K562 (cell line): Measurements from ENCODE around the gene NPR1. TPM values are rescaled to one million over a fixed set of nuclear protein-coding genes. Genes with fewer than 3 reads are reported as not detected.

ENCODE experiments used
- ATAC-seq: fragments of 200-7000 bp; cut with Tn5 transposase; 3 replicates; pipeline ENCODE4 v1.9.1; 2020; ENCODE audit warnings: moderate library complexity
- BruUV-seq: library from RNA; stranded (reverse); fragments of 400-500 nt; replicated peaks from 2 replicates; lab custom pipeline; 2021; lab: Mats Ljungman, UMichigan
- CTCF ChIA-PET: fragments of 300-600 bp; formaldehyde crosslinking; extraction: SDS; loops from one replicate; lab custom pipeline; 2021; ENCODE audit warnings: low intra/inter-chr PET ratio; lab: Yijun Ruan, JAX
- POLR2A ChIA-PET: fragments of 300-600, 350-650 bp; sonication (Branson Sonifier 250); formaldehyde crosslinking; extraction: SDS; loops from one replicate; lab custom pipeline; 2021; ENCODE audit warnings: antibody characterized with exemption, inconsistent platforms; lab: Yijun Ruan, JAX
- DNase-seq, 4 experiments: peaks; one replicate each; pipeline versions ENCODE4 v3.0.0 to v3.0.0-alpha.2; 2011 to 2018; ENCODE audit warnings: low spot score in 3 of 4, mixed read lengths in 3 of 4; ENCODE audit errors: extremely low read depth in 1 of 4
- FAIRE-seq: peaks from 2 replicates; lab custom pipeline; 2011; peaks lifted over from hg19 to GRCh38; lab: Jason Lieb, UNC
- H2AFZ ChIP-seq: 2 replicates; pipeline ENCODE4 v1.6.0; 2011; ENCODE audit warnings: low read depth, low read length, control low read depth, inconsistent platforms
- H3K27ac ChIP-seq: fragments of 200-600 bp; 3 replicates; pipeline ENCODE4 v1.8.0; 2011; ENCODE audit warnings: low read depth, mild to moderate bottlenecking, control low read depth, inconsistent platforms, low read length, moderate library complexity, mixed read lengths; ENCODE audit errors: extremely low read depth
- H3K27me3 ChIP-seq, 2 experiments: fragments of 300-600 bp in 1 of 2; 2 replicates in 1 of 2; 3 replicates in 1 of 2; pipeline versions ENCODE4 v1.6.0 to v1.8.0; 2011; ENCODE audit warnings: inconsistent platforms in 2 of 2, low read length in 2 of 2, mild to moderate bottlenecking in 1 of 2, mixed read lengths in 1 of 2, moderate library complexity in 1 of 2; ENCODE audit not compliant: control insufficient read depth in 2 of 2, insufficient read depth in 2 of 2
- H3K36me3 ChIP-seq: fragments of 300-600 bp; 3 replicates; pipeline ENCODE4 v1.8.0; 2011; ENCODE audit warnings: mild to moderate bottlenecking, low read length, inconsistent platforms; ENCODE audit not compliant: control insufficient read depth, insufficient read depth
- H3K4me1 ChIP-seq, 2 experiments: fragments of 200-600 bp in 1 of 2; replicated peaks in 1 of 2; 2 replicates in 1 of 2; 3 replicates in 1 of 2; pipeline versions ENCODE4 v1.5.1 to v1.8.0; 2011; ENCODE audit warnings: inconsistent platforms in 2 of 2, low read length in 2 of 2, mild to moderate bottlenecking in 1 of 2, mixed read lengths in 1 of 2, moderate library complexity in 1 of 2; ENCODE audit not compliant: control insufficient read depth in 2 of 2, insufficient read depth in 2 of 2
- H3K4me2 ChIP-seq: 2 replicates; pipeline ENCODE4 v1.6.1; 2011; ENCODE audit warnings: low read length, control low read depth, inconsistent platforms, mixed read lengths; ENCODE audit not compliant: insufficient read depth
- H3K4me3 ChIP-seq: fragments of 200-600 bp; sonication (generic), shearing (Covaris generic); 2 replicates; pipeline ENCODE4 v1.5.1; 2016; ENCODE audit warnings: control low read depth, inconsistent platforms
- H3K79me2 ChIP-seq: fragments of 200-600 bp; 3 replicates; pipeline ENCODE4 v1.8.0; 2011; ENCODE audit warnings: low read length, inconsistent platforms; ENCODE audit not compliant: control insufficient read depth, insufficient read depth
- H3K9ac ChIP-seq, 2 experiments: 2 replicates each; pipeline versions ENCODE4 v1.6.0 to v1.6.1; 2011; ENCODE audit warnings: low read depth in 2 of 2, low read length in 2 of 2, control low read depth in 1 of 2, inconsistent platforms in 1 of 2, mild to moderate bottlenecking in 1 of 2, mixed read lengths in 1 of 2; ENCODE audit not compliant: insufficient read depth in 1 of 2
- H3K9me1 ChIP-seq: one replicate; pipeline ENCODE4 v1.6.0; 2011; ENCODE audit warnings: inconsistent platforms, mild to moderate bottlenecking, low read length, moderate library complexity; ENCODE audit not compliant: control insufficient read depth, insufficient read depth
- H3K9me3 ChIP-seq: replicated peaks from 2 replicates; pipeline ENCODE4 v1.5.1; 2011; ENCODE audit warnings: low read depth, low read length, inconsistent platforms; ENCODE audit not compliant: control insufficient read depth, insufficient read depth
- H4K20me1 ChIP-seq: replicated peaks from 2 replicates; pipeline ENCODE4 v1.6.1; 2011; ENCODE audit warnings: low read length, inconsistent platforms, mixed read lengths; ENCODE audit not compliant: control insufficient read depth, insufficient read depth
- C11orf30 ChIP-seq: fragments of 450-650 bp; IDR thresholded peaks from 2 replicates; pipeline ENCODE4 v1.6.1; 2016; ENCODE audit warnings: low read depth, mild to moderate bottlenecking
- ERF ChIP-seq: fragments of 450-650 bp; formaldehyde crosslinking; IDR thresholded peaks from 2 replicates; pipeline ENCODE4 v1.4.0; 2020; ENCODE audit warnings: mild to moderate bottlenecking, mixed read lengths
- JUNB ChIP-seq: fragments of 450-650 bp; formaldehyde crosslinking; conservative IDR thresholded peaks from 2 replicates; pipeline ENCODE4 v1.4.0; 2020; ENCODE audit warnings: mild to moderate bottlenecking
- MIER1 ChIP-seq: fragments of 450-650 bp; IDR thresholded peaks from 2 replicates; pipeline ENCODE4 v1.6.1; 2016; ENCODE audit warnings: antibody characterized with exemption, mild to moderate bottlenecking, low read depth
- MYNN ChIP-seq, 2 experiments: sonication (generic); formaldehyde crosslinking in 1 of 2; IDR thresholded peaks; 2 replicates each; pipeline versions ENCODE4 v1.5.0 to v1.6.1; 2016 to 2020; ENCODE audit warnings: antibody characterized with exemption in 1 of 2, missing genetic modification reagents in 1 of 2
- PHB2 ChIP-seq: fragments of 450-650 bp; IDR thresholded peaks from 2 replicates; pipeline ENCODE4 v1.6.1; 2017; ENCODE audit warnings: low read depth
- SMARCC2 ChIP-seq: fragments of 450-650 bp; IDR thresholded peaks from 2 replicates; pipeline ENCODE4 v1.6.1; 2017; ENCODE audit warnings: antibody characterized with exemption, moderate library complexity, mild to moderate bottlenecking, low read depth
- STAG1 ChIP-seq: sonication (generic); formaldehyde crosslinking; IDR thresholded peaks from 2 replicates; pipeline ENCODE4 v1.5.0; 2020; ENCODE audit warnings: missing genetic modification reagents, borderline replicate concordance
- TAF9B ChIP-seq: fragments of 450-650 bp; IDR thresholded peaks from 2 replicates; pipeline ENCODE4 v1.6.1; 2018; ENCODE audit warnings: mild to moderate bottlenecking; ENCODE audit not compliant: partially characterized antibody
- TFAP4 ChIP-seq: sonication (generic); formaldehyde crosslinking; IDR thresholded peaks from 2 replicates; pipeline ENCODE4 v1.8.0; 2022; ENCODE audit warnings: missing genetic modification reagents, mild to moderate bottlenecking, moderate library complexity, borderline replicate concordance
- THRB ChIP-seq: fragments of 450-650 bp; formaldehyde crosslinking; conservative IDR thresholded peaks from 2 replicates; pipeline ENCODE4 v1.4.0; 2022; ENCODE audit warnings: mild to moderate bottlenecking, missing genetic modification characterization
- TRIM24 ChIP-seq, 2 experiments: fragments of 450-650 bp; IDR thresholded peaks; 2 replicates each; pipeline ENCODE4 v1.6.1; 2016
- WGBS: fragments of 100-300 bp; shearing (Covaris generic); methylation state at CpG from one replicate; pipeline ENCODE4 v1.1.6; 2016; ENCODE audit warnings: low coverage, mixed read lengths; ENCODE audit not compliant: insufficient coverage; ENCODE audit errors: missing lambda C conversion rate; 5-methylcytosine and 5-hydroxymethylcytosine counted together
- in situ Hi-C: fragments of 300-500 bp; cut with MboI; formaldehyde crosslinking; loops from 4 replicates; pipeline ENCODE4 v1.15.0; 2018; ENCODE audit warnings: inconsistent platforms, mixed read lengths
- intact Hi-C: fragments of 100-400 bp; cut with micrococcal nuclease; formaldehyde crosslinking; loops from 2 replicates; pipeline ENCODE4 v1.14.2; 2022
- polyA plus RNA-seq, 8 experiments: library from polyadenylated mRNA; depleted of rRNA in 4 of 8; stranded (reverse) in 5 of 8; unstranded in 3 of 8; fragments of >200 nt; fragmentation: Nextera tagmentation in 2 of 8; fragmentation: Illumina TruSeq in 1 of 8; extraction: Ambion mirVana in 2 of 8; extraction: Trizol in 1 of 8; gene quantifications; 2 replicates each; pipeline versions ENCODE4 v1.2.1 to v1.2.3, GENCODE V29; 2011 to 2014; ENCODE audit warnings: inconsistent platforms in 1 of 8, missing spikeins in 1 of 8
- total RNA-seq, 7 experiments: library from RNA; depleted of rRNA in 6 of 7; stranded (reverse); fragments of >200 nt in 6 of 7; fragmentation: Illumina TruSeq in 2 of 7; extraction: Trizol in 2 of 7; gene quantifications; 2 replicates each; pipeline versions ENCODE4 v1.2.1 to v1.2.3, GENCODE V29; 2011 to 2021; ENCODE audit warnings: low replicate concordance in 1 of 7

The NPR1 gene
- total and polyA plus RNA-seq, 9 of the 15 experiments (the other 6 are each of a cell fraction or from before 2014, with no cell fraction given): 0.05 to 0.16 (median 0.06) TPM; not detected in 6

- H3K4me1 ChIP-seq: peaks cover 3 to 16% of the 10 kb centered on the region in 2 experiments; a peak in 4 of 5 replicates
- H3K79me2 ChIP-seq: peaks cover 13% of the 10 kb centered on the region
- no peaks in the 10 kb centered on the region for H4K20me1 ChIP-seq
- no peak overlapping the region for H3K4me2 ChIP-seq
- H3K4me3 ChIP-seq: no peak overlapping the region
- no peaks in the 10 kb centered on the region for H3K36me3 ChIP-seq
- CTCF ChIA-PET: no interaction called here
- intact Hi-C loops (no loop called here), in situ Hi-C loops (no loop called here)
- WGBS: 54% methylated on average over 3 of the region's 3 CpGs
- FAIRE-seq (no peak), ATAC-seq (no peak), DNase-seq (no peak)
- H3K9ac ChIP-seq: no peak overlapping the region
- H3K9me1 ChIP-seq: no peaks in the 10 kb centered on the region
- TF ChIP-seq TAF9B (no peak), THRB (CRISPR knock-in tag) (no peak), SMARCC2 (no peak), PHB2 (no peak), TRIM24 (IDR thresholded peaks at IDR 0.05) (no peak), JUNB (CRISPR knock-in tag) (no peak), MIER1 (no peak), ERF (CRISPR knock-in tag) (no peak), STAG1 (CRISPR knock-in tag) (no peak), C11orf30 (no peak), MYNN (IDR thresholded peaks at IDR 0.05) (no peak), MYNN (CRISPR knock-in tag; IDR thresholded peaks at IDR 0.05) (no peak), TFAP4 (CRISPR knock-in tag) (no peak)
- BruUV-seq: no TSS peak
- no peaks in the 10 kb centered on the region for H3K9me3 ChIP-seq
- no peaks in the 10 kb centered on the region for H3K27me3 ChIP-seq
- H2AFZ ChIP-seq: peak overlapping the region; percentile 65; the same call in 1 of the 2 replicates
- no peak overlapping the region for H3K27ac ChIP-seq
- POLR2A ChIA-PET: interaction anchor here (0.6 to 14.7 kb wide), 2 partner anchors 8 to 16 kb away, joined by 4 to 205 read pairs; partner anchors contain the start of gene CHTOP
These were observed 23.2 kb upstream of the NPR1 start for GRCh38 chr1:153655333-153655732.
